HL-60 (cell line): ENCODE results near the gene SLC6A20.

ENCODE experiments used
- DNase-seq, 2 experiments: peaks; one replicate each; pipeline ENCODE4 v3.0.0-alpha.2; 2010 to 2020; ENCODE audit warnings: low read depth in 1 of 2, low spot score in 1 of 2
- H3K27ac ChIP-seq: fragments of 250-450 bp; sonication (Bioruptor Pico); replicated peaks from 2 replicates; pipeline ENCODE4 v1.5.1; 2020; ENCODE audit warnings: mild to moderate bottlenecking, moderate library complexity
- H3K27me3 ChIP-seq: fragments of 250-450 bp; sonication (Bioruptor Pico); 2 replicates; pipeline ENCODE4 v1.5.1; 2021; ENCODE audit warnings: mild to moderate bottlenecking, moderate library complexity; ENCODE audit not compliant: insufficient read depth, poor library complexity, severe bottlenecking
- H3K4me3 ChIP-seq: replicated peaks from 2 replicates; pipeline ENCODE4 v1.5.1; 2011; ENCODE audit warnings: mild to moderate bottlenecking, control low read depth, low read length; ENCODE audit not compliant: insufficient read depth
- GABPA ChIP-seq: IDR thresholded peaks from 2 replicates; pipeline ENCODE4 v1.6.1; 2012; ENCODE audit warnings: low read depth
- POLR2AphosphoS5 ChIP-seq: IDR thresholded peaks from 2 replicates; pipeline ENCODE4 v1.6.1; 2012; ENCODE audit warnings: low read depth
- REST ChIP-seq: IDR thresholded peaks from 2 replicates; pipeline ENCODE4 v1.6.1; 2012; ENCODE audit warnings: low read depth; ENCODE audit not compliant: insufficient replicate concordance
- SPI1 ChIP-seq: IDR thresholded peaks from 2 replicates; pipeline ENCODE4 v1.6.1; 2012; ENCODE audit warnings: low read depth, mild to moderate bottlenecking, borderline replicate concordance
- TF ChIP-seq, protein P1 (sequence below): IDR thresholded peaks from one replicate; pipeline ENCODE4 v1.5.1; 2011; ENCODE audit warnings: low read length, control low read depth, inconsistent platforms; ENCODE audit not compliant: insufficient read depth

SLC6A20 gene

GRCh38 chr3:45786801-45787495, 9.4 kb downstream of the SLC6A20 start:
- Histone ChIP-seq H3K27ac (no peak overlapping the region), H3K27me3 (no peaks in the 10 kb centered on the region), H3K4me3 (no peak overlapping the region)
- no peak for DNase-seq
- TF ChIP-seq GABPA (no peak), SPI1 (no peak), REST (no peak), POLR2AphosphoS5 (no peak)
- TF ChIP-seq, protein P1, sequence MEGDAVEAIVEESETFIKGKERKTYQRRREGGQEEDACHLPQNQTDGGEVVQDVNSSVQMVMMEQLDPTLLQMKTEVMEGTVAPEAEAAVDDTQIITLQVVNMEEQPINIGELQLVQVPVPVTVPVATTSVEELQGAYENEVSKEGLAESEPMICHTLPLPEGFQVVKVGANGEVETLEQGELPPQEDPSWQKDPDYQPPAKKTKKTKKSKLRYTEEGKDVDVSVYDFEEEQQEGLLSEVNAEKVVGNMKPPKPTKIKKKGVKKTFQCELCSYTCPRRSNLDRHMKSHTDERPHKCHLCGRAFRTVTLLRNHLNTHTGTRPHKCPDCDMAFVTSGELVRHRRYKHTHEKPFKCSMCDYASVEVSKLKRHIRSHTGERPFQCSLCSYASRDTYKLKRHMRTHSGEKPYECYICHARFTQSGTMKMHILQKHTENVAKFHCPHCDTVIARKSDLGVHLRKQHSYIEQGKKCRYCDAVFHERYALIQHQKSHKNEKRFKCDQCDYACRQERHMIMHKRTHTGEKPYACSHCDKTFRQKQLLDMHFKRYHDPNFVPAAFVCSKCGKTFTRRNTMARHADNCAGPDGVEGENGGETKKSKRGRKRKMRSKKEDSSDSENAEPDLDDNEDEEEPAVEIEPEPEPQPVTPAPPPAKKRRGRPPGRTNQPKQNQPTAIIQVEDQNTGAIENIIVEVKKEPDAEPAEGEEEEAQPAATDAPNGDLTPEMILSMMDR, result no peak

DNA sequence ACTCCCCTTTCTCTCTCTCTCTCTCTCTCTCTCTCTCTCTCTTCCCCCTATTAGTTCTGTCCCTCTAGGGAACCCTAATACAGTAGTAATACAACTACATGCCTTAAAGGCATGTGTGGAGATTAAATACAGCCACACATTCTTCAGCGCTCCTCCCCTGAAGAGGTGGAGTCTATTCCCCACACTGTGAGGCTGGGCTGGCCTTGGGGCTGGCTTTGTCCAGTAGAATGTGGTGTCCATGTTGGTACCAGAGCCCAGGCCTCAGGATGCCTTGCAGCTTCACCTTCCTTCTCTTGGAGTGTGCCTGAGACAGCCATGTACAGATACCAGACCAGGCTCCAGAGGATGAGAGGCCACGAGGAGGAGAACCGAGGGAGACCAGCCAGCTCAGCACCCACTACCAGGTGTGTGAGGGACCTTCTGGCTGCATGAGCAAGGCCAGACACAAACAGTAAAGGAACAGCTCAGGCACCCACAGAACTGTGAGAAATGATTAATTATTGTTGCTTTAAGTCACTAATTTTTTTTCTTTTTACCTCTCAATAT, 10.7 kb downstream of the SLC6A20 start:
- H3K27ac ChIP-seq, result no peak overlapping the region
- DNase-seq, result no peak
- no peak overlapping the region for H3K4me3 ChIP-seq
- H3K27me3 ChIP-seq, result no peaks in the 10 kb centered on the region
- TF ChIP-seq, protein P1, result no peak
- TF ChIP-seq GABPA (no peak), REST (no peak), POLR2AphosphoS5 (no peak), SPI1 (no peak)

- no peaks in the 10 kb centered on the region for H3K27me3 ChIP-seq
- no peak overlapping the region for H3K4me3 ChIP-seq
- no peak for DNase-seq
- H3K27ac ChIP-seq, result no peak overlapping the region
- TF ChIP-seq SPI1 (no peak), REST (no peak), GABPA (no peak), POLR2AphosphoS5 (no peak)
- TF ChIP-seq, protein P1, result no peak
These were observed 12.7 kb downstream of the SLC6A20 start for GRCh38 chr3:45783667-45784066.
